Measurements from ENCODE around the gene LAMA5. TPM values are rescaled to one million over a fixed set of nuclear protein-coding genes. Genes with fewer than 3 reads are reported as not detected.

Gene LAMA5
- total and polyA plus RNA-seq, 4 donors: 116 to 315 (median 244) TPM

DNA sequence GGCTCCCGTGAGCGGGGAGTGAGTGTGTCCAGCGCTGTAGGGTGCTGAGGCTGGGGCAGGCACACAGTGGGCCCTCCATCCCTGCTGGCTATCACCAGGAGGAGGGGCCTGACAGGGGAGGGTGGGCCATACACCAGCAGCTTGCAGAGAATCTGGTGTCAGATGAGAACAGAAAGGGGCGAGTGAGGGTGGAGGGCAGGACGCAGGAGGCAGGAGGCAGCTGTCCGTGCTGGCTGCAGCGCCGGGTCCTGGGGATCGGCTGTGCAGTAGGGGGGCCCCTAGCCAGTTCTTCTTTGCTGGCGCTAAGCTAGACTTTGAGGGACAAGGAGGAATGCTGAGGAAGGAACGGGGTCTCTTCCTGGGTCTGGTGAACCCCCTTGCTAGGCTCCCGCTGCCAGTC, 41.5 kb upstream of the LAMA5 start:
- no peaks in the 10 kb centered on the region for H3K27me3 ChIP-seq (ENCODE audit: control insufficient read depth in 3 of 3, insufficient read depth in 3 of 3, low read length in 2 of 3)
- no peaks in the 10 kb centered on the region for H3K36me3 ChIP-seq (ENCODE audit: control insufficient read depth in 4 of 4, insufficient read depth in 4 of 4, low read length in 4 of 4)
- peaks cover 0 to 46% (median 4%) of the 10 kb centered on the region in 5 donors for H3K4me1 ChIP-seq (ENCODE audit: control insufficient read depth in 5 of 5, insufficient read depth in 5 of 5, low read length in 5 of 5)
- no peaks in the 10 kb centered on the region for H3K9me3 ChIP-seq (ENCODE audit: control insufficient read depth in 4 of 4, insufficient read depth in 3 of 4, low read length in 3 of 4)
- no peak overlapping the region for H3K27ac ChIP-seq (ENCODE audit: low read depth in 1 of 2, low read length in 1 of 2)
- WGBS, 2 donors: 86 to 91% methylated on average over 12 of the region's 12 CpGs
- H3K9ac ChIP-seq (ENCODE audit: insufficient read depth in 1 of 2, low read length in 2 of 2): no peak overlapping the region
- TF ChIP-seq, protein P1, sequence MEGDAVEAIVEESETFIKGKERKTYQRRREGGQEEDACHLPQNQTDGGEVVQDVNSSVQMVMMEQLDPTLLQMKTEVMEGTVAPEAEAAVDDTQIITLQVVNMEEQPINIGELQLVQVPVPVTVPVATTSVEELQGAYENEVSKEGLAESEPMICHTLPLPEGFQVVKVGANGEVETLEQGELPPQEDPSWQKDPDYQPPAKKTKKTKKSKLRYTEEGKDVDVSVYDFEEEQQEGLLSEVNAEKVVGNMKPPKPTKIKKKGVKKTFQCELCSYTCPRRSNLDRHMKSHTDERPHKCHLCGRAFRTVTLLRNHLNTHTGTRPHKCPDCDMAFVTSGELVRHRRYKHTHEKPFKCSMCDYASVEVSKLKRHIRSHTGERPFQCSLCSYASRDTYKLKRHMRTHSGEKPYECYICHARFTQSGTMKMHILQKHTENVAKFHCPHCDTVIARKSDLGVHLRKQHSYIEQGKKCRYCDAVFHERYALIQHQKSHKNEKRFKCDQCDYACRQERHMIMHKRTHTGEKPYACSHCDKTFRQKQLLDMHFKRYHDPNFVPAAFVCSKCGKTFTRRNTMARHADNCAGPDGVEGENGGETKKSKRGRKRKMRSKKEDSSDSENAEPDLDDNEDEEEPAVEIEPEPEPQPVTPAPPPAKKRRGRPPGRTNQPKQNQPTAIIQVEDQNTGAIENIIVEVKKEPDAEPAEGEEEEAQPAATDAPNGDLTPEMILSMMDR (IDR thresholded peaks at IDR 0.05; ENCODE audit: control extremely low read depth, extremely low read depth): no peak
- no peak overlapping the region for H3K4me3 ChIP-seq
- ATAC-seq (ENCODE audit: insufficient read depth, low FRiP score) (no peak), DNase-seq (peak in 1 of 3 donors; percentile 9)

- Histone ChIP-seq H3K27me3 (ENCODE audit: control insufficient read depth in 3 of 3, insufficient read depth in 3 of 3, low read length in 2 of 3) (no peaks in the 10 kb centered on the region), H3K27ac (ENCODE audit: low read depth in 1 of 2, low read length in 1 of 2) (no peak overlapping the region), H3K9ac (ENCODE audit: insufficient read depth in 1 of 2, low read length in 2 of 2) (no peak overlapping the region), H3K4me3 (no peak overlapping the region), H3K9me3 (ENCODE audit: control insufficient read depth in 4 of 4, insufficient read depth in 3 of 4, low read length in 3 of 4) (no peaks in the 10 kb centered on the region), H3K36me3 (ENCODE audit: control insufficient read depth in 4 of 4, insufficient read depth in 4 of 4, low read length in 4 of 4) (no peaks in the 10 kb centered on the region), H3K4me1 (ENCODE audit: control insufficient read depth in 5 of 5, insufficient read depth in 5 of 5, low read length in 5 of 5) (peaks cover 0 to 46% (median 4%) of the 10 kb centered on the region in 5 donors)
- DNase-seq (no peak), ATAC-seq (ENCODE audit: insufficient read depth, low FRiP score) (no peak)
- WGBS, 2 donors: 93 to 95% methylated on average over 15 of the region's 15 CpGs
- TF ChIP-seq, protein P1 (IDR thresholded peaks at IDR 0.05; ENCODE audit: control extremely low read depth, extremely low read depth): no peak
Observed at GRCh38 chr20:62408055-62408454, 40.9 kb upstream of the LAMA5 start.

DNA sequence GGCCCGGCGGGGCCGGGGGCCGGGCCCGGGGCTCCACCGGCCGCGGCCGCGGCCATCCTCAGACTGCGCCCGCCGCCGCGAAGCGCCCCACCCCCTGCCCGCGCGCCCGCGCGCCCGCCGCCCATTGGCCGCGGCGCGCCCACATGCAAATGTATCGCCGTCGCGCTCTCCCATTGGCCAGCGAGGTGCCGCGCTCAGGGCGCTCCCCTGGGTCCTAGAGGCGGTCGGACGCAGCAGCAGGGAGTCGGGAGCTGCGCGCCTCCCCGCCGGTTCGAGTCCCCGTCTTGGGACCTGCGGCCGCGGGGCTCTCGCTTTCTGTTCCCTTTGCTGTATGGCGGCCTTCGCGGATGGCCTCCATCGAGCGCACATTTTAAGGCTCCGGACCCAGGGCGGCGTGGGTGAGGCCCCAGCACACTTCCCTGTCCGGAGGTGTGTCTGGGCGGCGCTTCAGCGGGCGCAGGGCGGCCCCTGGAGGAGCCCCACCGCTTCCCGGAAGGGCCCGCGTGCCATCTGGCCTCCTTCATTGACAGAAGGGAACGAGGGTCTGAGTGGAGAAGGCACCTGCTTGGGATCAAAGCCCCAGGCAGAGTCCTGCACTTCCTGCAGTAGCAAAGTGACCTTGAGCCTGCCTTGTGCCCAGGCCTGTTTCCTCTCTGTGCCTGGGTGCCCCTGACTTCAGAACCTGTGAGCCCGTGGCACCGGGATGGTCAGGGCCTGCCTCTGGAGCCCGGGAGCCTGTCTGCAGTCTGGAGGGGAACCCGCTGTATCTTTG, 40.3 kb upstream of the LAMA5 start, which contains the start of gene CABLES2:
Gene CABLES2, minus strand, starts transcription at position 65 of the 772 bp plus-strand sequence. Its CDS starts 9 bp downstream, at position 56.
- ATAC-seq (ENCODE audit: insufficient read depth, low FRiP score): peak; percentile 97
- H3K36me3 ChIP-seq (ENCODE audit: control insufficient read depth in 4 of 4, insufficient read depth in 4 of 4, low read length in 4 of 4): peaks cover 0 to under 1% (median 0%) of the 10 kb centered on the region in 4 donors
- H3K27ac ChIP-seq (ENCODE audit: low read depth in 1 of 2, low read length in 1 of 2): peak within 1 kb of the TSS; percentile 23 to 38
- DNase-seq: peak; percentile 94 to 97 (median 96)
- H3K4me3 ChIP-seq: peak within 1 kb of the TSS; percentile 62
- no peaks in the 10 kb centered on the region for H3K27me3 ChIP-seq (ENCODE audit: control insufficient read depth in 3 of 3, insufficient read depth in 3 of 3, low read length in 2 of 3)
- peak within 1 kb of the TSS in 1 of 2 donors; percentile 53 for H3K9ac ChIP-seq (ENCODE audit: insufficient read depth in 1 of 2, low read length in 2 of 2)
- TF ChIP-seq, protein P1 (IDR thresholded peaks at IDR 0.05; ENCODE audit: control extremely low read depth, extremely low read depth): no peak
- H3K9me3 ChIP-seq (ENCODE audit: control insufficient read depth in 4 of 4, insufficient read depth in 3 of 4, low read length in 3 of 4): no peaks in the 10 kb centered on the region
- peaks cover 0 to 51% (median 4%) of the 10 kb centered on the region in 5 donors for H3K4me1 ChIP-seq (ENCODE audit: control insufficient read depth in 5 of 5, insufficient read depth in 5 of 5, low read length in 5 of 5)
- 5 to 8% methylated on average over 44 to 73 of the region's 73 CpGs for WGBS, 2 donors
